Motor neuron (in vitro differentiated cells): ENCODE results near the gene GLB1L3. TPM values are rescaled to one million over a fixed set of nuclear protein-coding genes. Genes with fewer than 3 reads are reported as not detected.
A peak's percentile ranks its signal among the peaks of the same experiment; 100 is the strongest.
"Not testable (repeated sequence)": the region's sequence is repeated elsewhere in the genome, so short reads cannot be mapped to it uniquely, and the experiment has no call there.

Source experiments
- ATAC-seq, 8 experiments: fragments of 200-7000 bp; cut with Tn5 transposase; replicated peaks in 6 of 8; 2 replicates each; pipeline ENCODE4 v1.8.0; 2021; ENCODE audit warnings: mild to moderate bottlenecking in 8 of 8, moderate library complexity in 8 of 8
- H3K27ac ChIP-seq, 2 donors: fragments of 250-450 bp; sonication (Bioruptor Pico); 2 replicates each; pipeline ENCODE4 v1.9.0; 2021; ENCODE audit warnings: antibody characterized with exemption in 2 of 2, mild to moderate bottlenecking in 2 of 2, moderate library complexity in 1 of 2
- H3K4me1 ChIP-seq, 2 donors: fragments of 250-450 bp; sonication (Bioruptor Pico); replicated peaks in 1 of 2; 2 replicates each; pipeline ENCODE4 v1.6.1; 2021; ENCODE audit warnings: antibody characterized with exemption in 2 of 2, mild to moderate bottlenecking in 2 of 2, moderate library complexity in 1 of 2
- H3K4me3 ChIP-seq, 5 donors: fragments of 250-450 bp; sonication (Bioruptor Pico); 2 replicates each; pipeline ENCODE4 v1.9.0; 2021; ENCODE audit warnings: antibody characterized with exemption in 5 of 5, mild to moderate bottlenecking in 5 of 5, moderate library complexity in 4 of 5
- WGBS, 10 experiments: fragments of 450-650 bp; shearing (Covaris generic); methylation state at CpG; one replicate each; pipeline ENCODE4 v1.0.0; 2022; 5-methylcytosine and 5-hydroxymethylcytosine counted together
- in situ Hi-C, 9 experiments: fragments of 400-800 bp; cut with MboI; loops; one replicate each; pipeline ENCODE4 v1.15.0; 2021; ENCODE audit warnings: low sequenced_read_pairs in 9 of 9, low pct_unique_long_range_greater_than_20kb in 2 of 9; ENCODE audit not compliant: unreplicated experiment in 9 of 9
- total RNA-seq, 8 experiments: library from RNA; unstranded; fragments of 300-600 nt; gene quantifications; 2 replicates each; pipeline versions ENCODE4 v1.2.3 to v1.2.4, GENCODE V29; 2022

Gene GLB1L3
- total RNA-seq, 8 experiments from 2014 or later, result 0.13 to 1.7 (median 1.00) TPM; not detected in 1

DNA sequence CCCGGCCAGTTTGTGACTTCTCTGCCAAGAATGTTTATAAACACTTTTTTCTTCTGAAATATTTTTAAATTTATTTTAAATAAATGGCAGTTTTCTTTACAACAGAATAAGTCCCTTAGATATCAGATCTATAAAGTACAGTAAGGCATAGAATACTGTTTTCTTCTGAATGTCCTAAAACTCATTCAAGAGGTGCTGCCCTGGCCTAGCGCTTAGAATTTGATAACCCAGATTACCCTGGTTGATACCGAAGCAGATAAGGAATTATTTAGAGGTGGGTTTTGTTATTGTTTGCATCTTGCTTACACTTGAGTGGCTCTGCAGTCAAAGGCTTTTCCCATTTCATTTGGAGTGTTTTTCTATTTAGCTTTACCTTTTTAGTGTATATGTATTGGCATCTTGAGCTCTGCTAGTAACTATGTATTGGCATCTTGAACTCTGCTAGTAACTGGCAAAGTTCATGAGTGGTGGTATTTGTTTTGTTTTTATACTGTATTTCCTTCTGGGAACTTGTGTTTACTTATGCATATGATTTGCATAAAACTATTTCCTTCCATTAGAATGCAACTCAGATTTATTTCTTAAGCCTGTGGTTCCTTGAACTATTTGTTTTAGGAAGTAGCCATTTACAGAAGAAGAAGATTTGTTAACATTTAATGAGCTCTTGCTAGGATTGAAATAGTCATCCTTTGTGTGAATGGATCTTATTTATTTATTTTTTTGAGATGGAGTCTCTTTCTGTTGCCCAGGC lies 21.6 kb upstream of the GLB1L3 start:
- in situ Hi-C loops, result no loop called here
- no peak for ATAC-seq

DNA sequence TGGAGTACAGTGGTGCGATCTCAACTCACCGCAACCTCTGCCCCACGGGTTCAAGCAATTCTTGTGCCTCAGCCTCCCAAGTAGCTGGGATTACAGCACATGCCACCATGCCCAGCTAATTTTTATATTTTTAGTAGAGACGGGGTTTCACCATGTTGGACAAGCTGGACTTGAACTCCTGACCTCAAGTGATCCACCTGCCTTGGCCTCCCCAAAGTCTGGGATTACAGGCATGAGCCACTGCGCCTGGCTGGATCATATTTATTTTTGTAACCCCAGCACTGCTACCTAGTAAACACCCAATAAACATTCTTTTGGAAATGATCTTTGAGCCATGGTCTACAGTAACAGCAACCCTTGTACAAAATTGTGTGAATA lies 21.0 kb upstream of the GLB1L3 start:
- 93 to 100% (median 98%) methylated on average over 1 to 5 of the region's 5 CpGs for WGBS, 10 experiments
- ATAC-seq, H3K4me3 ChIP-seq, in situ Hi-C loops, H3K27ac ChIP-seq: not testable (repeated sequence)
- peaks cover 7 to 17% of the 10 kb centered on the region in 2 donors for H3K4me1 ChIP-seq

More for the DNA sequence above, 21.6 kb upstream of the GLB1L3 start:
- Histone ChIP-seq H3K4me3 (peak overlapping the region; percentile 70 to 91 (median 83)), H3K27ac (no peak overlapping the region), H3K4me1 (peaks cover 7 to 17% of the 10 kb centered on the region in 2 donors)
- 0 to 90% (median 57%) methylated on average over 1 to 3 of the region's 3 CpGs for WGBS, 10 experiments

DNA sequence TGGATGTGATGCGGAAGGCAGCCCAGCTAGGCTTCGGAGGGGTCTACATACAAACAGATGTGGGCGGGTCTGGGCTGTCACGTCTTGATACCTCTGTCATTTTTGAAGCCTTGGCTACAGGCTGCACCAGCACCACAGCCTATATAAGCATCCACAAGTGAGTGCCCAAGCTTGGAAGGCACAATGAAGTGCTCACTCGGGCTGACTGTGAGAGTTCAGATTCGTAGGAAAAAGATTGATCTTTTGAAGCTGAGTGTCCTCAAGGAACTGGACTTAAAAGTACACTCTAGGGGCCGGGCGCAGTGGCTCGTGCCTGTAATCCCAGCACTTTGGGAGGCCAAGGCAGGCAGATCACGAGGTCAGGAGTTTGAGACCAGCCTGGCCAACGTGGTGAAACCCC lies 19.1 kb upstream of the GLB1L3 start:
- peaks cover 2 to 10% of the 10 kb centered on the region in 2 donors for H3K4me1 ChIP-seq
- no peak overlapping the region for H3K27ac ChIP-seq
- H3K4me3 ChIP-seq, result no peak overlapping the region
- in situ Hi-C loops, result no loop called here
- WGBS, 10 experiments, result 88 to 100% (median 97%) methylated on average over 1 to 7 of the region's 11 CpGs; no CpG with 5 or more reads in 4 of the 10 experiments
- ATAC-seq, result no peak

DNA sequence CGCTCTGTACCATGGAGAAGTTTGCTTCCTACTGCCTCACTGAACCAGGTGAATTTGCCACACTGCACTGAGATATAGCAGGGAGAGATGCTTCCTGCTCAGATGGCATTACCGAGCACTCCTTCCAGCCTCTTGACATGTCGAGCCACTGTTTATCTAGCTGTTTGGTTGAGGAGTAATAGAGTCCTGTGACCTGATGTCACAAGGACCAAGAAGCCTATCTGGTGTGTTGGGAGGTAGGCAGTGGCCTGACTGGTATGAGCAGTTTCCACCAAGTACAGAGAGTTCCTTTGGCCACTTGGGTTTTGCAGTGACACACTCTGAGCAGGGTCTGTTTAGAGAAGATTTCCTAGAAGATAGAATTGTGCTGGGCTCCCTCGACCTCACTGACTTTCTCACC lies 17.6 kb upstream of the GLB1L3 start:
- no peak for ATAC-seq
- Histone ChIP-seq H3K27ac (no peak overlapping the region), H3K4me3 (no peak overlapping the region), H3K4me1 (peaks cover 0 to 7% of the 10 kb centered on the region in 2 donors)
- in situ Hi-C loops, result no loop called here
- 83 to 100% (median 100%) methylated on average over 1 to 3 of the region's 4 CpGs; no CpG with 5 or more reads in 2 of the 10 experiments for WGBS, 10 experiments

GRCh38 chr11:134260503-134260902 lies 15.7 kb upstream of the GLB1L3 start:
- no peak overlapping the region for H3K27ac ChIP-seq
- ATAC-seq, result no peak
- in situ Hi-C loops, result no loop called here
- no peak overlapping the region for H3K4me3 ChIP-seq
- H3K4me1 ChIP-seq, result no peaks in the 10 kb centered on the region

- Histone ChIP-seq H3K27ac (no peak overlapping the region), H3K4me3 (no peak overlapping the region), H3K4me1 (no peaks in the 10 kb centered on the region)
- 80 to 100% (median 92%) methylated on average over 1 to 4 of the region's 16 CpGs; no CpG with 5 or more reads in 4 of the 10 experiments for WGBS, 10 experiments
- in situ Hi-C loops, result no loop called here
- no peak for ATAC-seq
Measured at GRCh38 chr11:134260983-134261382, 15.2 kb upstream of the GLB1L3 start.

DNA sequence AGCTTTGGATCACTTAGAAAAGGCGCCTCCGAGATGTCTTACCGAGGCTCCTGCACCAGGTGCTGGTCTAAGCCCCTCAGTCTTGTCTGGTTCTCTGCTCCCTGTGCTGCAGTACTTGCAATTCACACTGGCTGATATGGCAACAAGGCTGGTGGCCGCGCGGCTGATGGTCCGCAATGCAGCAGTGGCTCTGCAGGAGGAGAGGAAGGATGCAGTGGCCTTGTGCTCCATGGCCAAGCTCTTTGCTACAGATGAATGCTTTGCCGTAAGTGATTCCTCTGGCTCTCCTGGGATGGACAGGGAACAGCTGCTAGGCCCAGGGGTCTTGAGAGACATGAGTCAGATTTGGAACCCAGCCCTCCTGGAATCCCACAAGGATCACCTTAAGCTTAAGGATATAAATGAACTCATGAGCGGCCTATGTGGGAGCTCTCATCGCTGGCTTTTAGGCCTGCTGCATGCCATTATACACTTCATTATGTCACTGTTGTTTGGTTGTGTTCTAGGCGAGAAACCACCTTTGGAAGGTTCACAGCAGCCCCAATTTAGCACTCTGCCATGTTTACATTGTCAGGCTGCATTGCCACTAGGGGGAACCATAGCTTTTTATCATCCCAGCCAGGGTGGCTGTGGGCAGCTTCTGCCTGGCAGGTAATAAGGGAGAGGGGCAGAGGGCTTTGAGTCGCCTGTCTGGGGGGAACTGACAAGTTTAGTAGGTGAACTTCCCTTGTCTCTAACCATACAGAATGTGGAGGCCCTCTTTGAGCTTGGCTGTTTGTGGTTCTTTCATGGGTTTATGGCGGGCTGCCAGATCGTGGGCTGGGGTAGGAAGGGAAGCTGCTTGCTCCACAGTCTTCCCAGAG lies 14.3 kb upstream of the GLB1L3 start:
- Histone ChIP-seq H3K27ac (no peak overlapping the region), H3K4me3 (no peak overlapping the region), H3K4me1 (no peaks in the 10 kb centered on the region)
- ATAC-seq, result peak in 3 of 8 experiments; percentile 36 to 50 (median 45)
- in situ Hi-C loops, result no loop called here
- 72 to 100% (median 84%) methylated on average over 1 to 9 of the region's 14 CpGs; no CpG with 5 or more reads in 2 of the 10 experiments for WGBS, 10 experiments

GRCh38 chr11:134264966-134265764 lies 11.0 kb upstream of the GLB1L3 start:
- Histone ChIP-seq H3K4me1 (peaks cover 0 to 6% of the 10 kb centered on the region in 2 donors), H3K4me3 (no peak overlapping the region), H3K27ac (no peak overlapping the region)
- ATAC-seq, result peak in 3 of 8 experiments; percentile 10 to 52 (median 51)
- WGBS, 10 experiments, result 30 to 100% (median 91%) methylated on average over 1 to 7 of the region's 7 CpGs
- in situ Hi-C loops, result no loop called here

GRCh38 chr11:134266440-134266839 lies 9.7 kb upstream of the GLB1L3 start:
- WGBS, 10 experiments, result 11 to 98% (median 92%) methylated on average over 1 to 5 of the region's 5 CpGs

DNA sequence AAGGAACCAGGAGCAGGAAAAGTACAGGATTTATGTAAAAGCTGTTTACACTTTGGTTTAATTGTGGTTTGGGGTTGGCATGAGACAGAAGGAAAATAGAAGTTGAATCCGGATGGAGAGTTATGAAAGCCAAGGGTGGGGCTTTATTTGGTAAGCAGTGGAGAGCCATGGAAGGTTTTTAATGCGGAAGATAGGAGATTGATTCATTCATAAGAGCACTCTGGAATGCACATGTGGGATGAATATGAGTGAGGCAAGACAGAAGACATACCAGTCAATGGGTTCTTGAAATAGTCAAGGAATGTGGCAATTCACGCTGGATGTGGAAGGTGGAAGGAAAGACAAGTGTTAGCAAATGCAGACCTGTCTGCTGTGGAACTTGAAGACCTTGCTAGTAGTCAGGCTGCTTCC lies 9.3 kb upstream of the GLB1L3 start:
- Histone ChIP-seq H3K27ac (no peak overlapping the region), H3K4me3 (no peak overlapping the region), H3K4me1 (peaks cover 0 to 6% of the 10 kb centered on the region in 2 donors)
- ATAC-seq, result peak in 3 of 8 experiments; percentile 87 to 96 (median 96)
- in situ Hi-C loops, result no loop called here
- WGBS, 10 experiments, result 0 to 100% (median 68%) methylated on average over 1 to 3 of the region's 3 CpGs

More at GRCh38 chr11:134266440-134266839, 9.7 kb upstream of the GLB1L3 start:
- Histone ChIP-seq H3K4me1 (peaks cover 0 to 6% of the 10 kb centered on the region in 2 donors), H3K27ac (no peak overlapping the region), H3K4me3 (no peak overlapping the region)
- peak in 3 of 8 experiments; percentile 17 to 30 (median 21) for ATAC-seq
- in situ Hi-C loops, result no loop called here

- in situ Hi-C loops, result no loop called here
- WGBS, 10 experiments, result 0 to 100% (median 61%) methylated on average over 1 to 5 of the region's 5 CpGs; no CpG with 5 or more reads in 1 of the 10 experiments
- H3K27ac ChIP-seq, result no peak overlapping the region
- peaks cover 1 to 6% of the 10 kb centered on the region in 2 donors for H3K4me1 ChIP-seq
- no peak overlapping the region for H3K4me3 ChIP-seq
- no peak for ATAC-seq
Measured at GRCh38 chr11:134267461-134267860, 8.7 kb upstream of the GLB1L3 start.

DNA sequence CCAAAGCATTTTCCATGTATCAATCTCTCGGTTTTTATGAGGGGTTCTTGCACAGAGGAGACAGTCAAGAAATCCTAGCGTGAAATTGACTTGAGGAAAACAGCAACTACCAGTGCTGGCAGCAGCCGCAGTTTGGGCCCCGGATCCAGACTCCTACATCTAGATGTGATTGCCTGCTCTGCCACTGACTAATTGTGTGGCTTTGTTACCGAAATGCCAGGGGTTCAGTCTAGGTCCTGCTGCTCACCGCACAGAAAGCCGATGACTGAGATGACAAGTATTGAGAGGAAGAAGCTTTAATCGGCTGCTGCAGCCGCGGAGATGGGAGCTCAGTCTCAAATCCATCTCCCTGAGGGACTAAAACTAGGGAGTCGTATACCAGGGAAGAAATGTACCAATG lies 8.2 kb upstream of the GLB1L3 start:
- H3K4me3 ChIP-seq, result no peak overlapping the region
- ATAC-seq, result no peak
- H3K27ac ChIP-seq, result no peak overlapping the region
- H3K4me1 ChIP-seq, result peaks cover 6 to 11% of the 10 kb centered on the region in 2 donors
- 80 to 98% (median 89%) methylated on average over 5 to 11 of the region's 11 CpGs; no CpG with 5 or more reads in 2 of the 10 experiments for WGBS, 10 experiments
- in situ Hi-C loops, result no loop called here
